GM12878 (cell line): ENCODE results near the gene RGS1. TPM values are rescaled to one million over a fixed set of nuclear protein-coding genes. Genes with fewer than 3 reads are reported as not detected.
A peak's percentile ranks its signal among the peaks of the same experiment; 100 is the strongest.

Experiments
- CEBPB ChIP-seq, 2 experiments: fragments of 150-350 bp in 1 of 2; IDR thresholded peaks; 2 replicates each; pipeline ENCODE4 v1.6.1; 2012 to 2014; ENCODE audit warnings: low read depth in 2 of 2, low read length in 2 of 2, borderline replicate concordance in 1 of 2, inconsistent platforms in 1 of 2
- CHD4 ChIP-seq: fragments of 200-600 bp; sonication (generic); IDR thresholded peaks from 2 replicates; pipeline ENCODE4 v1.6.1; 2016; ENCODE audit warnings: mild to moderate bottlenecking
- ETV6 ChIP-seq, 2 experiments: fragments of 450-650 bp in 1 of 2; IDR thresholded peaks in 1 of 2; conservative IDR thresholded peaks in 1 of 2; 2 replicates each; pipeline ENCODE4 v1.6.1; 2014; ENCODE audit warnings: antibody characterized with exemption in 1 of 2, borderline replicate concordance in 1 of 2, low read depth in 1 of 2, mild to moderate bottlenecking in 1 of 2, moderate library complexity in 1 of 2
- FOXK2 ChIP-seq: fragments of 450-650 bp; IDR thresholded peaks from 2 replicates; pipeline ENCODE4 v1.6.1; 2017; ENCODE audit warnings: mild to moderate bottlenecking, moderate library complexity
- HDGF ChIP-seq: fragments of 450-650 bp; IDR thresholded peaks from 2 replicates; pipeline ENCODE4 v1.6.1; 2016; ENCODE audit warnings: antibody characterized with exemption
- MTA3 ChIP-seq: IDR thresholded peaks from 2 replicates; pipeline ENCODE4 v1.6.1; 2012; ENCODE audit warnings: low read length, inconsistent platforms, borderline replicate concordance
- MYB ChIP-seq: fragments of 150-350 bp; IDR thresholded peaks from 2 replicates; pipeline ENCODE4 v1.6.1; 2014; ENCODE audit warnings: mild to moderate bottlenecking, low read depth, low read length, borderline replicate concordance
- NFYB ChIP-seq: IDR thresholded peaks from 2 replicates; pipeline ENCODE4 v1.6.1; 2011; ENCODE audit warnings: low read depth, mild to moderate bottlenecking, low read length, improper control_type of control experiment, moderate library complexity; ENCODE audit not compliant: insufficient read depth
- NR2F1 ChIP-seq: fragments of 450-650 bp; conservative IDR thresholded peaks from 2 replicates; pipeline ENCODE4 v1.6.1; 2017; ENCODE audit warnings: mild to moderate bottlenecking
- PAX5 ChIP-seq: IDR thresholded peaks from 2 replicates; pipeline ENCODE4 v1.6.1; 2011; ENCODE audit warnings: low read depth, low read length, borderline replicate concordance
- PML ChIP-seq: IDR thresholded peaks from 2 replicates; pipeline ENCODE4 v1.6.1; 2012; ENCODE audit warnings: low read length, inconsistent platforms
- POLR2AphosphoS5 ChIP-seq: IDR thresholded peaks from 2 replicates; pipeline ENCODE4 v1.6.1; 2011; ENCODE audit warnings: mild to moderate bottlenecking, low read length, inconsistent platforms
- RAD21 ChIP-seq: IDR thresholded peaks from 2 replicates; pipeline ENCODE4 v1.6.1; 2011; ENCODE audit warnings: mild to moderate bottlenecking, low read depth, low read length, moderate library complexity; ENCODE audit not compliant: insufficient read depth
- RFX5 ChIP-seq: IDR thresholded peaks from 2 replicates; pipeline ENCODE4 v1.6.1; 2011; ENCODE audit warnings: low read depth, low read length, improper control_type of control experiment
- STAT1 ChIP-seq: fragments of 450-650 bp; conservative IDR thresholded peaks from 2 replicates; pipeline ENCODE4 v1.6.1; 2014; ENCODE audit warnings: antibody characterized with exemption, mild to moderate bottlenecking
- STAT3 ChIP-seq: IDR thresholded peaks from 2 replicates; pipeline ENCODE4 v1.6.1; 2011; ENCODE audit warnings: low read depth, low read length, improper control_type of control experiment
- ZNF24 ChIP-seq: fragments of 450-650 bp; IDR thresholded peaks from 2 replicates; pipeline ENCODE4 v1.6.1; 2017; ENCODE audit warnings: antibody characterized with exemption, mild to moderate bottlenecking
- ZNF384 ChIP-seq: IDR thresholded peaks from 2 replicates; pipeline ENCODE4 v1.6.1; 2012; ENCODE audit warnings: low read depth, mild to moderate bottlenecking, low read length, improper control_type of control experiment, borderline replicate concordance
- polyA plus RNA-seq, 11 experiments: library from polyadenylated mRNA; depleted of rRNA in 4 of 11; unstranded in 6 of 11; stranded (reverse) in 5 of 11; fragments of >200 nt; fragmentation: Nextera tagmentation in 4 of 11; fragmentation: Illumina TruSeq in 1 of 11; extraction: Ambion mirVana in 4 of 11; extraction: Trizol in 1 of 11; gene quantifications; 1 replicate in 1 of 11; 2 replicates in 10 of 11; pipeline versions ENCODE4 v1.2.1 to v1.2.3, GENCODE V29; 2011 to 2016; ENCODE audit warnings: inconsistent platforms in 2 of 11, missing spikeins in 2 of 11, low read depth in 1 of 11
- total RNA-seq, 4 experiments: library from RNA; depleted of rRNA in 3 of 4; stranded (reverse); fragments of >200 nt in 3 of 4; fragmentation: Illumina TruSeq in 1 of 4; extraction: Trizol in 1 of 4; gene quantifications; 2 replicates each; pipeline versions ENCODE4 v1.2.1 to v1.2.3, GENCODE V29; 2013 to 2021
- TF ChIP-seq, protein P1 (sequence below): IDR thresholded peaks from 2 replicates; pipeline ENCODE4 v1.6.1; 2012; ENCODE audit warnings: low read depth, low read length, improper control_type of control experiment
- TF ChIP-seq, protein P2 (sequence below): IDR thresholded peaks from 2 replicates; pipeline ENCODE4 v1.6.1; 2011; ENCODE audit warnings: low read depth, low read length, improper control_type of control experiment, borderline replicate concordance
- TF ChIP-seq, protein P3 (sequence below): IDR thresholded peaks from 2 replicates; pipeline ENCODE4 v1.6.1; 2012; ENCODE audit warnings: improper control_type of control experiment, low read depth, low read length; ENCODE audit not compliant: insufficient replicate concordance
- TF ChIP-seq, protein P4 (sequence below): IDR thresholded peaks from 2 replicates; pipeline ENCODE4 v1.6.1; 2012; ENCODE audit warnings: low read length, inconsistent platforms

Gene RGS1
- total and polyA plus RNA-seq, 10 of the 15 experiments (the other 5 are each of a cell fraction or from before 2014, with no cell fraction given) = 20.7 to 882 (median 45.9) TPM

DNA sequence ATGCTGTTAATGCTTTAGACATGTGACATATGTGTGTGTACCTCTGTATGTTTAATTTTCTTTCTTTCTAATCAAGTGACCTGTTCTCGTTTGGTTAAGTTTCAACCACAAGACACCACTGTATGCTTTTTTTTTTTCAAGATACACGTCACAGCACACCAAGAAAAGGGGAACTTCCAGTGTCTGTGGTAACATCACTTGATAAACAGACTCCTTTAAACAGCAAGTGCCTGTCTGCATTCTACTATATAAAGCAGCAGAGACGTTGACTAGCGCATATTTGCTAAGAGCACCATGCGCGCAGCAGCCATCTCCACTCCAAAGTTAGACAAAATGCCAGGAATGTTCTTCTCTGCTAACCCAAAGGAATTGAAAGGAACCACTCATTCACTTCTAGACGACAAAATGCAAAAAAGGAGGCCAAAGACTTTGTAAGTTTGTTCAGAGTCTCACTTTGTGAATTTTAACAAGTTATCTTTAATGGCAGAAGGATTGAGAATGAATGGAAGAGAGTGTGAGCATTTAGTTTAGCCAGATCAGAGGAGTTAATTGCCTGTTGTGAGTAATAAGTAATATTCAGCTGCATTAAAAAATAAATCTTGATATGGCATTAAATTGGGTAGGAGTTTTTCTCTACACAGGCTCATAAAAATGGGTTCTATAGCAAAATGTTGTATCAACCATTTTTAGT is at the start of gene RGS1 (continued):
- TF ChIP-seq STAT1 = peak; percentile 93; the same call in 1 of the 2 replicates
- TF ChIP-seq, protein P1, sequence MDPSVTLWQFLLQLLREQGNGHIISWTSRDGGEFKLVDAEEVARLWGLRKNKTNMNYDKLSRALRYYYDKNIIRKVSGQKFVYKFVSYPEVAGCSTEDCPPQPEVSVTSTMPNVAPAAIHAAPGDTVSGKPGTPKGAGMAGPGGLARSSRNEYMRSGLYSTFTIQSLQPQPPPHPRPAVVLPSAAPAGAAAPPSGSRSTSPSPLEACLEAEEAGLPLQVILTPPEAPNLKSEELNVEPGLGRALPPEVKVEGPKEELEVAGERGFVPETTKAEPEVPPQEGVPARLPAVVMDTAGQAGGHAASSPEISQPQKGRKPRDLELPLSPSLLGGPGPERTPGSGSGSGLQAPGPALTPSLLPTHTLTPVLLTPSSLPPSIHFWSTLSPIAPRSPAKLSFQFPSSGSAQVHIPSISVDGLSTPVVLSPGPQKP = no peak
- no peak for TF ChIP-seq HDGF
- peak; percentile 99 for TF ChIP-seq ZNF384
- TF ChIP-seq, protein P2, sequence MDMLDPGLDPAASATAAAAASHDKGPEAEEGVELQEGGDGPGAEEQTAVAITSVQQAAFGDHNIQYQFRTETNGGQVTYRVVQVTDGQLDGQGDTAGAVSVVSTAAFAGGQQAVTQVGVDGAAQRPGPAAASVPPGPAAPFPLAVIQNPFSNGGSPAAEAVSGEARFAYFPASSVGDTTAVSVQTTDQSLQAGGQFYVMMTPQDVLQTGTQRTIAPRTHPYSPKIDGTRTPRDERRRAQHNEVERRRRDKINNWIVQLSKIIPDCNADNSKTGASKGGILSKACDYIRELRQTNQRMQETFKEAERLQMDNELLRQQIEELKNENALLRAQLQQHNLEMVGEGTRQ = no peak; the same call in 1 of the 2 replicates
- peak; percentile 22; the same call in 1 of the 2 replicates for TF ChIP-seq RAD21
- TF ChIP-seq RFX5 = no peak
- TF ChIP-seq CHD4 = no peak
- TF ChIP-seq NFYB = 0 out of 2 replicates have a peak, but pooled peaks have one; percentile 17
- TF ChIP-seq MYB = peak; percentile 84
- TF ChIP-seq, protein P3, sequence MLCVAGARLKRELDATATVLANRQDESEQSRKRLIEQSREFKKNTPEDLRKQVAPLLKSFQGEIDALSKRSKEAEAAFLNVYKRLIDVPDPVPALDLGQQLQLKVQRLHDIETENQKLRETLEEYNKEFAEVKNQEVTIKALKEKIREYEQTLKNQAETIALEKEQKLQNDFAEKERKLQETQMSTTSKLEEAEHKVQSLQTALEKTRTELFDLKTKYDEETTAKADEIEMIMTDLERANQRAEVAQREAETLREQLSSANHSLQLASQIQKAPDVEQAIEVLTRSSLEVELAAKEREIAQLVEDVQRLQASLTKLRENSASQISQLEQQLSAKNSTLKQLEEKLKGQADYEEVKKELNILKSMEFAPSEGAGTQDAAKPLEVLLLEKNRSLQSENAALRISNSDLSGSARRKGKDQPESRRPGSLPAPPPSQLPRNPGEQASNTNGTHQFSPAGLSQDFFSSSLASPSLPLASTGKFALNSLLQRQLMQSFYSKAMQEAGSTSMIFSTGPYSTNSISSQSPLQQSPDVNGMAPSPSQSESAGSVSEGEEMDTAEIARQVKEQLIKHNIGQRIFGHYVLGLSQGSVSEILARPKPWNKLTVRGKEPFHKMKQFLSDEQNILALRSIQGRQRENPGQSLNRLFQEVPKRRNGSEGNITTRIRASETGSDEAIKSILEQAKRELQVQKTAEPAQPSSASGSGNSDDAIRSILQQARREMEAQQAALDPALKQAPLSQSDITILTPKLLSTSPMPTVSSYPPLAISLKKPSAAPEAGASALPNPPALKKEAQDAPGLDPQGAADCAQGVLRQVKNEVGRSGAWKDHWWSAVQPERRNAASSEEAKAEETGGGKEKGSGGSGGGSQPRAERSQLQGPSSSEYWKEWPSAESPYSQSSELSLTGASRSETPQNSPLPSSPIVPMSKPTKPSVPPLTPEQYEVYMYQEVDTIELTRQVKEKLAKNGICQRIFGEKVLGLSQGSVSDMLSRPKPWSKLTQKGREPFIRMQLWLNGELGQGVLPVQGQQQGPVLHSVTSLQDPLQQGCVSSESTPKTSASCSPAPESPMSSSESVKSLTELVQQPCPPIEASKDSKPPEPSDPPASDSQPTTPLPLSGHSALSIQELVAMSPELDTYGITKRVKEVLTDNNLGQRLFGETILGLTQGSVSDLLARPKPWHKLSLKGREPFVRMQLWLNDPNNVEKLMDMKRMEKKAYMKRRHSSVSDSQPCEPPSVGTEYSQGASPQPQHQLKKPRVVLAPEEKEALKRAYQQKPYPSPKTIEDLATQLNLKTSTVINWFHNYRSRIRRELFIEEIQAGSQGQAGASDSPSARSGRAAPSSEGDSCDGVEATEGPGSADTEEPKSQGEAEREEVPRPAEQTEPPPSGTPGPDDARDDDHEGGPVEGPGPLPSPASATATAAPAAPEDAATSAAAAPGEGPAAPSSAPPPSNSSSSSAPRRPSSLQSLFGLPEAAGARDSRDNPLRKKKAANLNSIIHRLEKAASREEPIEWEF = peak; percentile 60
- peak; percentile 93 for TF ChIP-seq ZNF24
- peak in 1 of 2 experiments; percentile 79; a peak in 2 of 4 replicates for TF ChIP-seq ETV6 (conservative IDR thresholded peaks at IDR 0.05 in 1 of 2, IDR thresholded peaks at IDR 0.05 in 1 of 2; ENCODE audit: borderline replicate concordance in 1 of 2, low read depth in 1 of 2)
- TF ChIP-seq, protein P4, sequence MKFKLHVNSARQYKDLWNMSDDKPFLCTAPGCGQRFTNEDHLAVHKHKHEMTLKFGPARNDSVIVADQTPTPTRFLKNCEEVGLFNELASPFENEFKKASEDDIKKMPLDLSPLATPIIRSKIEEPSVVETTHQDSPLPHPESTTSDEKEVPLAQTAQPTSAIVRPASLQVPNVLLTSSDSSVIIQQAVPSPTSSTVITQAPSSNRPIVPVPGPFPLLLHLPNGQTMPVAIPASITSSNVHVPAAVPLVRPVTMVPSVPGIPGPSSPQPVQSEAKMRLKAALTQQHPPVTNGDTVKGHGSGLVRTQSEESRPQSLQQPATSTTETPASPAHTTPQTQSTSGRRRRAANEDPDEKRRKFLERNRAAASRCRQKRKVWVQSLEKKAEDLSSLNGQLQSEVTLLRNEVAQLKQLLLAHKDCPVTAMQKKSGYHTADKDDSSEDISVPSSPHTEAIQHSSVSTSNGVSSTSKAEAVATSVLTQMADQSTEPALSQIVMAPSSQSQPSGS = peak; percentile 98
- peak; percentile 100 for TF ChIP-seq POLR2AphosphoS5
- TF ChIP-seq STAT3 = peak; percentile 97; the same call in 1 of the 2 replicates
- TF ChIP-seq FOXK2 = no peak
- TF ChIP-seq PAX5 = peak; percentile 87
- TF ChIP-seq NR2F1 = peak; percentile 73
- peak in 1 of 2 experiments; percentile 88; a peak in 3 of 4 replicates for TF ChIP-seq CEBPB (IDR thresholded peaks at IDR 0.05; ENCODE audit: borderline replicate concordance in 1 of 2, low read depth in 2 of 2, low read length in 2 of 2)
- peak; percentile 99 for TF ChIP-seq PML
- peak; percentile 92 for TF ChIP-seq MTA3
